IPS-NIHi11 (cell line): Measurements from ENCODE around the gene ARSG.
"Not testable (repeated sequence)": the region's sequence is repeated elsewhere in the genome, so short reads cannot be mapped to it uniquely, and the experiment has no call there.

Experiments used
- DNase-seq: peaks from one replicate; pipeline ENCODE4 v3.0.0; 2012; ENCODE audit warnings: mixed read lengths, low spot score

The ARSG gene

GRCh38 chr17:68290955-68291835, at the start of gene ARSG, which contains the start of gene SLC16A6:
Gene ARSG, plus strand, starts transcription at chr17:68291495. Its CDS starts 15,999 bp downstream, at chr17:68307494.
Gene SLC16A6, minus strand, starts transcription at chr17:68291127. Its CDS starts 12,807 bp downstream, at chr17:68278320.
- DNase-seq, result peak; percentile 90

- no peak for DNase-seq
These were observed 44.8 kb upstream of the ARSG start for GRCh38 chr17:68246271-68247028.

GRCh38 chr17:68247445-68248198, 43.7 kb upstream of the ARSG start, which contains the start of gene AMZ2:
Gene AMZ2, plus strand, starts transcription at chr17:68248043. Its CDS starts 2,145 bp downstream, at chr17:68250188.
- peak; percentile 96 for DNase-seq

GRCh38 chr17:68248199-68248825, 43.0 kb upstream of the ARSG start:
- no peak for DNase-seq

GRCh38 chr17:68248891-68249290, 42.4 kb upstream of the ARSG start:
- DNase-seq, result no peak

GRCh38 chr17:68249354-68249765, 41.9 kb upstream of the ARSG start:
- DNase-seq, result no peak

GRCh38 chr17:68253426-68253825, 37.9 kb upstream of the ARSG start:
- DNase-seq, result not testable (repeated sequence)

- DNase-seq, result no peak
These were observed 36.1 kb upstream of the ARSG start for GRCh38 chr17:68255151-68255550.

- DNase-seq, result no peak
These were observed 35.4 kb upstream of the ARSG start for GRCh38 chr17:68255731-68256538.

GRCh38 chr17:68256701-68257100, 34.6 kb upstream of the ARSG start:
- not testable (repeated sequence) for DNase-seq

GRCh38 chr17:68257934-68258333, 33.4 kb upstream of the ARSG start:
- DNase-seq, result no peak

GRCh38 chr17:68258890-68259647, 32.2 kb upstream of the ARSG start:
- peak; percentile 58 for DNase-seq

- not testable (repeated sequence) for DNase-seq
These were observed 31.7 kb upstream of the ARSG start for GRCh38 chr17:68259648-68259951.

GRCh38 chr17:68260051-68260762, 31.1 kb upstream of the ARSG start:
- no peak for DNase-seq

- not testable (repeated sequence) for DNase-seq
These were observed 28.8 kb upstream of the ARSG start for GRCh38 chr17:68262467-68262866.

- not testable (repeated sequence) for DNase-seq
These were observed 28.1 kb upstream of the ARSG start for GRCh38 chr17:68263101-68263681.

- DNase-seq, result not testable (repeated sequence)
These were observed 25.5 kb upstream of the ARSG start for GRCh38 chr17:68265833-68266232.

GRCh38 chr17:68273722-68274121, 17.6 kb upstream of the ARSG start:
- DNase-seq, result no peak

GRCh38 chr17:68276339-68276738, 15.0 kb upstream of the ARSG start:
- not testable (repeated sequence) for DNase-seq
